OCI-LY7 (cell line): ENCODE data around the gene CNTN5.

ENCODE experiments used
- EZH2phosphoT487 ChIP-seq: fragments of 200-600 bp; sonication (generic); IDR thresholded peaks from 2 replicates; pipeline ENCODE4 v1.6.1; 2018; ENCODE audit warnings: low read depth, borderline replicate concordance, mild to moderate bottlenecking, mixed run types, antibody characterized with exemption, low read length, moderate library complexity, mixed read lengths
- TF ChIP-seq, protein P1 (sequence below): fragments of 200-600 bp; sonication (generic); conservative IDR thresholded peaks from 2 replicates; pipeline ENCODE4 v1.5.1; 2014; ENCODE audit warnings: mild to moderate bottlenecking, antibody characterized with exemption, low read length, moderate library complexity, mixed read lengths

DNA sequence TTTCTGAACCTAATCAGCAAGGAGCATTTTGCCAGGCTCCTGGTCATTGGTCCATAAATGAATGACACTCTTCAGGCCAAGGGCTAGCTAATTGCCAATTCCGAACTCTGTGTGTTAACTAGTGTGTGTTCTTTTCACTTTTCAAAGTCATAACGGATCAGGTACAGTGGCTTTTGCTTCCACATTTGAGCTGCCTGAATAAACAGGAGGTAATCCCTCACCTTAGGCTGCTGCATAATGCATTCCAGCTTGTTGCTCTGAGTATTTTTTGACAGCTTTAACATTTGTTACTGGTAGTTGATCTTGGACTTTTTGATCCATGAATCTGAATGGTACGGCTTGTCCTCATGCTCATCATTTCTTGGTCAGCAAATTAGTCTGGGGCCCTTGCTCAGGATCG lies 485.1 kb downstream of the CNTN5 start:
- TF ChIP-seq, protein P1, sequence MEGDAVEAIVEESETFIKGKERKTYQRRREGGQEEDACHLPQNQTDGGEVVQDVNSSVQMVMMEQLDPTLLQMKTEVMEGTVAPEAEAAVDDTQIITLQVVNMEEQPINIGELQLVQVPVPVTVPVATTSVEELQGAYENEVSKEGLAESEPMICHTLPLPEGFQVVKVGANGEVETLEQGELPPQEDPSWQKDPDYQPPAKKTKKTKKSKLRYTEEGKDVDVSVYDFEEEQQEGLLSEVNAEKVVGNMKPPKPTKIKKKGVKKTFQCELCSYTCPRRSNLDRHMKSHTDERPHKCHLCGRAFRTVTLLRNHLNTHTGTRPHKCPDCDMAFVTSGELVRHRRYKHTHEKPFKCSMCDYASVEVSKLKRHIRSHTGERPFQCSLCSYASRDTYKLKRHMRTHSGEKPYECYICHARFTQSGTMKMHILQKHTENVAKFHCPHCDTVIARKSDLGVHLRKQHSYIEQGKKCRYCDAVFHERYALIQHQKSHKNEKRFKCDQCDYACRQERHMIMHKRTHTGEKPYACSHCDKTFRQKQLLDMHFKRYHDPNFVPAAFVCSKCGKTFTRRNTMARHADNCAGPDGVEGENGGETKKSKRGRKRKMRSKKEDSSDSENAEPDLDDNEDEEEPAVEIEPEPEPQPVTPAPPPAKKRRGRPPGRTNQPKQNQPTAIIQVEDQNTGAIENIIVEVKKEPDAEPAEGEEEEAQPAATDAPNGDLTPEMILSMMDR: no peak
- TF ChIP-seq EZH2phosphoT487: no peak
